ENCODE data around the gene TIMP2. TPM values are rescaled to one million over a fixed set of nuclear protein-coding genes. Genes with fewer than 3 reads are reported as not detected.

The TIMP2 gene
- total and polyA plus RNA-seq, 2 of the 13 experiments (the other 11 are each of a cell fraction or from before 2014, with no cell fraction given): 3.8 to 8.5 TPM

DNA sequence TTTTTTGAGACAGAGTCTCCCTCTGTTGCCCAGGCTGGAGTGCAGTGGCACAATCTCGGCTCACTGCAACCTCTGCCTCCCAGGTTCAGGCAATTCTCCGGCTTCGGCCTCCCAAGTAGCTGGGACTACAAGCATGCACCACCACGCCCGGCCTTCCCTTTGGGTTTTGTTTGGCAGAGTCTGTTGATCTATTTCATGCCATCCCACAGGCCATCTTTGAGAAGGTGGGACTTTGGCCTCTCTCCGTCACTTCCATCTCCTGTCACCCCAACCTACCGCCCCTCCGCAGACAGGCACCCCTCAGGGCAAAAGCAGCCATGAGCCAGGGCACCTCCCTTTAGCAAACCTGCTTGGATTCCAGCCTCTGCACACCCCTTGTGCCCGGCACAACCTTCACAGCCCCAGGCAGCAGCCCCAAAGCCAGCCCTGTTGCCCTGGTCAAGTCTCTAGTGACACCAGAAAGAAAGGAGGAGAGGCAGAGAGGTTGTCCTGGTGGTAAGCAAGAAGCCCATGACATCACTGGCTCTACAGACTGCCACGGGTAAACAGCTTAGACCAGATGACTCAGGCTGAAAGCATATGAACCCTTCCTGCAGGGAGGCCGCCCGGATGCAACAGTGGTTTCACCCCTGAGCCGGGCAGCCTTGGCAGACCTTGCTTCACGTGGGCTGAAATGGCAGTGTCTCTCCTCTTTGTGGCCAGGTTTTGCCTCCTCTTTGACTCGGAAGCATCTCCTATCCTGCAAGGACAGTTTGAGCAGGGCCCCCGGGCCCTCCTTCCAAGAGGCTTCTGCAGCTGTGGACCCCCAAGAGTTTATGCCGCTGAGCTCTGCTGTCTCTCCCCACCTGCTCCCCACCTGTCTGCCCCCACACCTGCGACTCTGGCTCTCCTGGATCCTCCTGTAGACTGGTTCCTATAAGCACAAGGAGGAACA lies 8.1 kb upstream of the TIMP2 start (continued):
- peak; percentile 13; the same call in 1 of the 2 replicates for TF ChIP-seq ZFY (CRISPR knock-in tag; IDR thresholded peaks at IDR 0.05)
- TF ChIP-seq SOX13 (IDR thresholded peaks at IDR 0.05): no peak
- TF ChIP-seq SOX13 (CRISPR knock-in tag; conservative IDR thresholded peaks at IDR 0.05 in 1 of 2, IDR thresholded peaks at IDR 0.05 in 1 of 2): peak in 1 of 2 experiments; percentile 44; a peak in 1 of 4 replicates
- no peak for TF ChIP-seq SAFB2 (CRISPR knock-in tag; IDR thresholded peaks at IDR 0.05; ENCODE audit: borderline replicate concordance, low read depth)
- TF ChIP-seq ZNF788 (CRISPR knock-in tag; IDR thresholded peaks at IDR 0.05; ENCODE audit: borderline replicate concordance): no peak
- TF ChIP-seq NFE2L2 (IDR thresholded peaks at IDR 0.05; ENCODE audit: low read length): 0 out of 2 replicates have a peak, but pooled peaks have one; percentile 30
- peak; percentile 79; the same call in 1 of the 2 replicates for TF ChIP-seq ERF (CRISPR knock-in tag; IDR thresholded peaks at IDR 0.05)
- no peak for TF ChIP-seq ZSCAN20 (CRISPR knock-in tag; IDR thresholded peaks at IDR 0.05; ENCODE audit: borderline replicate concordance)
- peak; percentile 92 for TF ChIP-seq FOXO1 (CRISPR knock-in tag; IDR thresholded peaks at IDR 0.05)
- TF ChIP-seq, protein P1, sequence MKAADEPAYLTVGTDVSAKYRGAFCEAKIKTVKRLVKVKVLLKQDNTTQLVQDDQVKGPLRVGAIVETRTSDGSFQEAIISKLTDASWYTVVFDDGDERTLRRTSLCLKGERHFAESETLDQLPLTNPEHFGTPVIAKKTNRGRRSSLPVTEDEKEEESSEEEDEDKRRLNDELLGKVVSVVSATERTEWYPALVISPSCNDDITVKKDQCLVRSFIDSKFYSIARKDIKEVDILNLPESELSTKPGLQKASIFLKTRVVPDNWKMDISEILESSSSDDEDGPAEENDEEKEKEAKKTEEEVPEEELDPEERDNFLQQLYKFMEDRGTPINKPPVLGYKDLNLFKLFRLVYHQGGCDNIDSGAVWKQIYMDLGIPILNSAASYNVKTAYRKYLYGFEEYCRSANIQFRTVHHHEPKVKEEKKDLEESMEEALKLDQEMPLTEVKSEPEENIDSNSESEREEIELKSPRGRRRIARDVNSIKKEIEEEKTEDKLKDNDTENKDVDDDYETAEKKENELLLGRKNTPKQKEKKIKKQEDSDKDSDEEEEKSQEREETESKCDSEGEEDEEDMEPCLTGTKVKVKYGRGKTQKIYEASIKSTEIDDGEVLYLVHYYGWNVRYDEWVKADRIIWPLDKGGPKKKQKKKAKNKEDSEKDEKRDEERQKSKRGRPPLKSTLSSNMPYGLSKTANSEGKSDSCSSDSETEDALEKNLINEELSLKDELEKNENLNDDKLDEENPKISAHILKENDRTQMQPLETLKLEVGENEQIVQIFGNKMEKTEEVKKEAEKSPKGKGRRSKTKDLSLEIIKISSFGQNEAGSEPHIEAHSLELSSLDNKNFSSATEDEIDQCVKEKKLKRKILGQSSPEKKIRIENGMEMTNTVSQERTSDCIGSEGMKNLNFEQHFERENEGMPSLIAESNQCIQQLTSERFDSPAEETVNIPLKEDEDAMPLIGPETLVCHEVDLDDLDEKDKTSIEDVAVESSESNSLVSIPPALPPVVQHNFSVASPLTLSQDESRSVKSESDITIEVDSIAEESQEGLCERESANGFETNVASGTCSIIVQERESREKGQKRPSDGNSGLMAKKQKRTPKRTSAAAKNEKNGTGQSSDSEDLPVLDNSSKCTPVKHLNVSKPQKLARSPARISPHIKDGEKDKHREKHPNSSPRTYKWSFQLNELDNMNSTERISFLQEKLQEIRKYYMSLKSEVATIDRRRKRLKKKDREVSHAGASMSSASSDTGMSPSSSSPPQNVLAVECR (CRISPR knock-in tag; IDR thresholded peaks at IDR 0.05; ENCODE audit: borderline replicate concordance): peak; percentile 31; the same call in 1 of the 2 replicates
- peak in 1 of 2 experiments; percentile 74; a peak in 2 of 4 replicates for TF ChIP-seq EP300 (IDR thresholded peaks at IDR 0.05; ENCODE audit: low read depth in 2 of 2, low read length in 2 of 2)
- TF ChIP-seq EP300 (CRISPR knock-in tag; IDR thresholded peaks at IDR 0.05; ENCODE audit: borderline replicate concordance): peak; percentile 63; the same call in 1 of the 2 replicates
- TF ChIP-seq FOXA3 (CRISPR knock-in tag; IDR thresholded peaks at IDR 0.05): peak; percentile 92
- no peak for TF ChIP-seq ZNF10 (CRISPR knock-in tag; IDR thresholded peaks at IDR 0.05; ENCODE audit: borderline replicate concordance, low read depth)
- 0 out of 2 replicates have a peak, but pooled peaks have one; percentile 65 for TF ChIP-seq ZNF619 (CRISPR knock-in tag; IDR thresholded peaks at IDR 0.05)
- TF ChIP-seq ZNF317 (CRISPR knock-in tag; IDR thresholded peaks at IDR 0.05): peak; percentile 82; the same call in 1 of the 2 replicates
- TF ChIP-seq JUN (CRISPR knock-in tag; IDR thresholded peaks at IDR 0.05): peak; percentile 90
- TF ChIP-seq HNRNPL (IDR thresholded peaks at IDR 0.05; ENCODE audit: low read depth, low read length): 0 out of 2 replicates have a peak, but pooled peaks have one; percentile 47
- no peak for TF ChIP-seq CENPX (CRISPR knock-in tag; IDR thresholded peaks at IDR 0.05)
- no peak for TF ChIP-seq ARNT (IDR thresholded peaks at IDR 0.05)
- no peak for TF ChIP-seq SRY (CRISPR knock-in tag; IDR thresholded peaks at IDR 0.05)
- TF ChIP-seq ZNF274 (CRISPR knock-in tag; IDR thresholded peaks at IDR 0.05): peak; percentile 84
- TF ChIP-seq KDM1A (CRISPR knock-in tag; IDR thresholded peaks at IDR 0.05): peak; percentile 50; the same call in 1 of the 2 replicates
- TF ChIP-seq ZNF792 (CRISPR knock-in tag; IDR thresholded peaks at IDR 0.05): 0 out of 2 replicates have a peak, but pooled peaks have one; percentile 21
- no peak for TF ChIP-seq ZNF24 (IDR thresholded peaks at IDR 0.05)
- TF ChIP-seq TAF1 (CRISPR knock-in tag; IDR thresholded peaks at IDR 0.05): 0 out of 2 replicates have a peak, but pooled peaks have one; percentile 6
- TF ChIP-seq HNF4G (IDR thresholded peaks at IDR 0.05; ENCODE audit: borderline replicate concordance, low read depth, low read length): no peak
- TF ChIP-seq HNF4G (CRISPR knock-in tag; IDR thresholded peaks at IDR 0.05; ENCODE audit: borderline replicate concordance, low read depth): 0 out of 2 replicates have a peak, but pooled peaks have one; percentile 47
